HepG2 (cell line): Measurements from ENCODE around the gene UCN2. TPM values are rescaled to one million over a fixed set of nuclear protein-coding genes. Genes with fewer than 3 reads are reported as not detected.

Source experiments
- FOXC1 ChIP-seq: sonication (generic); formaldehyde crosslinking; IDR thresholded peaks from 2 replicates; pipeline ENCODE4 v1.8.0; 2022; ENCODE audit warnings: mild to moderate bottlenecking, missing genetic modification reagents, borderline replicate concordance
- POLR2AphosphoS5 ChIP-seq: IDR thresholded peaks from 2 replicates; pipeline ENCODE4 v1.6.1; 2012; ENCODE audit warnings: low read depth, low read length
- PRDM15 ChIP-seq: sonication (generic); formaldehyde crosslinking; IDR thresholded peaks from 2 replicates; pipeline ENCODE4 v1.4.0; 2020; ENCODE audit warnings: missing genetic modification reagents
- STAG1 ChIP-seq: sonication (generic); formaldehyde crosslinking; IDR thresholded peaks from 2 replicates; pipeline ENCODE4 v1.4.0; 2020; ENCODE audit warnings: missing genetic modification reagents
- ZNF225 ChIP-seq: sonication (generic); formaldehyde crosslinking; IDR thresholded peaks from 2 replicates; pipeline ENCODE4 v1.4.0; 2020; ENCODE audit warnings: mild to moderate bottlenecking, missing genetic modification reagents
- ZNF335 ChIP-seq: sonication (generic); formaldehyde crosslinking; IDR thresholded peaks from 2 replicates; pipeline ENCODE4 v1.4.0; 2020; ENCODE audit warnings: missing genetic modification reagents
- ZNF382 ChIP-seq: sonication (generic); formaldehyde crosslinking; IDR thresholded peaks from 2 replicates; pipeline ENCODE4 v1.5.0; 2020; ENCODE audit warnings: missing genetic modification reagents, mild to moderate bottlenecking, borderline replicate concordance
- ZNF687 ChIP-seq: sonication (generic); formaldehyde crosslinking; IDR thresholded peaks from 2 replicates; pipeline ENCODE4 v1.5.1; 2020; ENCODE audit warnings: mild to moderate bottlenecking, missing genetic modification reagents, moderate library complexity
- polyA plus RNA-seq, 8 experiments: library from polyadenylated mRNA; depleted of rRNA in 3 of 8; stranded (reverse) in 7 of 8; unstranded in 1 of 8; fragments of >200 nt; fragmentation: Illumina TruSeq in 4 of 8; extraction: Trizol in 4 of 8; gene quantifications; 2 replicates each; pipeline versions ENCODE4 v1.2.1 to v1.2.3, GENCODE V29; 2011 to 2016; ENCODE audit warnings: low read depth in 4 of 8, missing spikeins in 1 of 8, mixed read lengths in 1 of 8; ENCODE audit not compliant: insufficient read depth in 1 of 8
- total RNA-seq, 5 experiments: library from RNA; depleted of rRNA; stranded (reverse); fragments of >200 nt; fragmentation: Illumina TruSeq; extraction: Trizol; gene quantifications; 2 replicates each; pipeline ENCODE4 v1.2.3, GENCODE V29; 2016; ENCODE audit warnings: low read depth in 1 of 5
- TF ChIP-seq, protein P1 (sequence below): sonication (generic); formaldehyde crosslinking; IDR thresholded peaks from 2 replicates; pipeline ENCODE4 v1.4.0; 2020; ENCODE audit warnings: mild to moderate bottlenecking, missing genetic modification reagents
- TF ChIP-seq, protein P2 (sequence below): sonication (generic); formaldehyde crosslinking; IDR thresholded peaks from 2 replicates; pipeline ENCODE4 v1.4.0; 2020; ENCODE audit warnings: mild to moderate bottlenecking, missing genetic modification reagents
- TF ChIP-seq, protein P3 (sequence below): sonication (generic); formaldehyde crosslinking; IDR thresholded peaks from 2 replicates; pipeline ENCODE4 v1.5.0; 2020; ENCODE audit warnings: missing genetic modification reagents

The UCN2 gene
- total and polyA plus RNA-seq, 2 of the 13 experiments (the other 11 are each of a cell fraction or from before 2014, with no cell fraction given) = 0.07 to 1.5 TPM

GRCh38 chr3:48609088-48610005 lies 45.8 kb upstream of the UCN2 start, which contains the start of gene UQCRC1 (continued):
- TF ChIP-seq PRDM15 (0 out of 2 replicates have a peak, but pooled peaks have one; percentile 3), ZNF335 (no peak; the same call in 1 of the 2 replicates), ZNF687 (peak; percentile 96), ZNF382 (CRISPR knock-in tag) (no peak), POLR2AphosphoS5 (peak; percentile 88), STAG1 (peak; percentile 62), ZNF225 (CRISPR knock-in tag) (peak; percentile 86), FOXC1 (CRISPR knock-in tag) (peak; percentile 91)
- TF ChIP-seq, protein P1, sequence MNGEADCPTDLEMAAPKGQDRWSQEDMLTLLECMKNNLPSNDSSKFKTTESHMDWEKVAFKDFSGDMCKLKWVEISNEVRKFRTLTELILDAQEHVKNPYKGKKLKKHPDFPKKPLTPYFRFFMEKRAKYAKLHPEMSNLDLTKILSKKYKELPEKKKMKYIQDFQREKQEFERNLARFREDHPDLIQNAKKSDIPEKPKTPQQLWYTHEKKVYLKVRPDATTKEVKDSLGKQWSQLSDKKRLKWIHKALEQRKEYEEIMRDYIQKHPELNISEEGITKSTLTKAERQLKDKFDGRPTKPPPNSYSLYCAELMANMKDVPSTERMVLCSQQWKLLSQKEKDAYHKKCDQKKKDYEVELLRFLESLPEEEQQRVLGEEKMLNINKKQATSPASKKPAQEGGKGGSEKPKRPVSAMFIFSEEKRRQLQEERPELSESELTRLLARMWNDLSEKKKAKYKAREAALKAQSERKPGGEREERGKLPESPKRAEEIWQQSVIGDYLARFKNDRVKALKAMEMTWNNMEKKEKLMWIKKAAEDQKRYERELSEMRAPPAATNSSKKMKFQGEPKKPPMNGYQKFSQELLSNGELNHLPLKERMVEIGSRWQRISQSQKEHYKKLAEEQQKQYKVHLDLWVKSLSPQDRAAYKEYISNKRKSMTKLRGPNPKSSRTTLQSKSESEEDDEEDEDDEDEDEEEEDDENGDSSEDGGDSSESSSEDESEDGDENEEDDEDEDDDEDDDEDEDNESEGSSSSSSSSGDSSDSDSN = peak; percentile 81
- TF ChIP-seq, protein P2, sequence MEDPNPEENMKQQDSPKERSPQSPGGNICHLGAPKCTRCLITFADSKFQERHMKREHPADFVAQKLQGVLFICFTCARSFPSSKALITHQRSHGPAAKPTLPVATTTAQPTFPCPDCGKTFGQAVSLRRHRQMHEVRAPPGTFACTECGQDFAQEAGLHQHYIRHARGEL = peak; percentile 85; the same call in 1 of the 2 replicates
- TF ChIP-seq, protein P3, sequence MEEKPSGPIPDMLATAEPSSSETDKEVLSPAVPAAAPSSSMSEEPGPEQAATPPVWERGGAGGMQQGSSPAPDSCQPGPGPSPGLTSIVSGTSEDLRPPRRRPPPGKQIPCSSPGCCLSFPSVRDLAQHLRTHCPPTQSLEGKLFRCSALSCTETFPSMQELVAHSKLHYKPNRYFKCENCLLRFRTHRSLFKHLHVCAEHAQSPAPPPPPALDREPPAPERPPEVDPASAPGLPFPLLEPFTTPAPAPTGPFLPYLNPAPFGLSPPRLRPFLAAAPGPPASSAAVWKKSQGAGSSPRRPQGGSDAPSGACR (CRISPR knock-in tag) = peak; percentile 83
